SJCRH30 (cell line): ENCODE measurements around the gene ASIC2. TPM values are rescaled to one million over a fixed set of nuclear protein-coding genes. Genes with fewer than 3 reads are reported as not detected.

ENCODE experiments used
- DNase-seq, 2 experiments: peaks; one replicate each; pipeline ENCODE4 v3.0.0-alpha.2; 2015 to 2020
- H3K27ac ChIP-seq: fragments of 250-450 bp; sonication (Bioruptor Pico); 2 replicates; pipeline ENCODE4 v1.5.1; 2020; ENCODE audit warnings: mild to moderate bottlenecking, moderate library complexity
- H3K27me3 ChIP-seq: fragments of 250-450 bp; sonication (Bioruptor Pico); 2 replicates; pipeline ENCODE4 v1.5.1; 2020; ENCODE audit warnings: mild to moderate bottlenecking, moderate library complexity
- H3K36me3 ChIP-seq: fragments of 250-450 bp; sonication (Bioruptor Pico); 2 replicates; pipeline ENCODE4 v1.5.1; 2020; ENCODE audit warnings: mild to moderate bottlenecking, moderate library complexity
- H3K4me1 ChIP-seq: fragments of 250-450 bp; sonication (Bioruptor Pico); 2 replicates; pipeline ENCODE4 v1.5.1; 2020; ENCODE audit warnings: mild to moderate bottlenecking, moderate library complexity
- H3K4me3 ChIP-seq: fragments of 250-450 bp; sonication (Bioruptor Pico); 2 replicates; pipeline ENCODE4 v1.5.1; 2020; ENCODE audit warnings: mild to moderate bottlenecking, moderate library complexity
- H3K9me3 ChIP-seq: fragments of 250-450 bp; sonication (Bioruptor Pico); replicated peaks from 2 replicates; pipeline ENCODE4 v1.5.1; 2020; ENCODE audit warnings: mild to moderate bottlenecking, moderate library complexity
- total RNA-seq: library from RNA; depleted of rRNA; stranded (reverse); fragments of >200 nt; shearing (Covaris generic); gene quantifications from 2 replicates; pipeline ENCODE4 v1.2.3, GENCODE V29; 2014

Gene ASIC2
- total RNA-seq, 1 experiment from 2014 or later: not detected

DNA sequence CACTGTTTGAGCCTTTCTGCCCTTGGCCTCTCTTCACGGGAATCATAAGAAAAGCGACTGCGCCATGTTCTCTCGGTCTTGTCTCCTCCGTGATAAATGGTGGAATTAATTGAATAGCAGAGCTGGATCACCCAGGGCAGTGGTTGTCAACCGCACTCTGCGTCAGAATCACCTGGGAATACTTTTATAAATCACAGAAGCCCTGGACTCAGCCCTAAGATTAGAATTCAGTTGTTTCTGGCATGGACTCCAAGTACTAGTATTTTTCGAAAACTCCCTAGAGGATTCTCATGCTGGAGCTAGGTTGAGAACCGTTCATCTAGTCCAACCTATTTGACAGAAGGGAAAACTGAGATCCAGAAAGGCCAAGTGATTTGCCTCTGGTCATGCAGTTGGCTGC lies 237.3 kb downstream of the ASIC2 start:
- H3K9me3 ChIP-seq: no peaks in the 10 kb centered on the region
- no peaks in the 10 kb centered on the region for H3K4me1 ChIP-seq
- H3K27me3 ChIP-seq: peaks cover 16% of the 10 kb centered on the region; the same call in 1 of the 2 replicates
- no peak overlapping the region for H3K4me3 ChIP-seq
- H3K36me3 ChIP-seq: no peaks in the 10 kb centered on the region
- no peak for DNase-seq
- no peak overlapping the region for H3K27ac ChIP-seq

DNA sequence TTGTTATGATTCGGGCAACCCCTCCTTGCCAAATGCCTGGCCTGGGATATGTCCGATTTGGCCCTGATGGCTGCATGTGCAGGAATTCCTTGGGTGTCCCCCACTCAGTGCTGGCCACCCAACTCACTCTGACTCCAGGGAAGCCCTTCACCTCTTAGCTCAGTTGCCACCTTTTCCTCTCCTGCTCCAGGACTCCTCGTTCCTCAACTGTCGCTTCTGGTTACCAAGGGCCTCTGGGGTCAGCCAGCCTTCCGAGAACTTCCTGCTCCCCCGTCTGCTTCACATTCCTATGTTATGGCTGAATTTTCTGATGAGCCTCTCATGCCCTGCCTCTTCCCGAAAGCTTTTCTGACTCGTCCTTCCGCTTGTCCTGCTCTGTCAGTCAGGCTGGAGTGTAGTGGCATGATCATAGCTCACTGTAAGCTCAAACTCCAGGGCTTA lies 237.9 kb downstream of the ASIC2 start:
- H3K36me3 ChIP-seq: no peaks in the 10 kb centered on the region
- H3K27me3 ChIP-seq: peaks cover 16% of the 10 kb centered on the region; the same call in 1 of the 2 replicates
- H3K27ac ChIP-seq: no peak overlapping the region
- no peak overlapping the region for H3K4me3 ChIP-seq
- H3K4me1 ChIP-seq: no peaks in the 10 kb centered on the region
- H3K9me3 ChIP-seq: no peaks in the 10 kb centered on the region
- no peak for DNase-seq

DNA sequence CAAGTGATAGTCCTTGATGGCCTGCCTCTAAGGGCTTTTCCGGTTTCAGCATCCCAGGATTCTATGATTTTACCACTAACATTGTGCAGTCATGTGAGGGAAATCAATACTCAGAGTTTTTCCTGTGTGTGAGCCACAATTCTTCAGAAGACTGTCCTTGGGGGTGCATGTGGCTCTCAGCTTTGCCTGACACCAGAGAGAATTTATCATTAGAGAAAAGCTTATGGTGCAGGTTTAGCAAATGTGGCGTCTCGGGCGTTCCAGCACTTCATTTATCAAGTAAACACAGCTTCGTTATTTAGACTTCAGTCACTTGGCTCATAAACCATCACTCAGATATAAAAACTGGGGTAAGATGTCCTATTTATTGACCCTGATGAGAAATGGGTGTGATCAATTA lies 238.7 kb downstream of the ASIC2 start:
- no peak for DNase-seq
- Histone ChIP-seq H3K27ac (no peak overlapping the region), H3K9me3 (no peaks in the 10 kb centered on the region), H3K36me3 (no peaks in the 10 kb centered on the region), H3K4me1 (no peaks in the 10 kb centered on the region), H3K27me3 (peaks cover 16% of the 10 kb centered on the region; the same call in 1 of the 2 replicates), H3K4me3 (no peak overlapping the region)

DNA sequence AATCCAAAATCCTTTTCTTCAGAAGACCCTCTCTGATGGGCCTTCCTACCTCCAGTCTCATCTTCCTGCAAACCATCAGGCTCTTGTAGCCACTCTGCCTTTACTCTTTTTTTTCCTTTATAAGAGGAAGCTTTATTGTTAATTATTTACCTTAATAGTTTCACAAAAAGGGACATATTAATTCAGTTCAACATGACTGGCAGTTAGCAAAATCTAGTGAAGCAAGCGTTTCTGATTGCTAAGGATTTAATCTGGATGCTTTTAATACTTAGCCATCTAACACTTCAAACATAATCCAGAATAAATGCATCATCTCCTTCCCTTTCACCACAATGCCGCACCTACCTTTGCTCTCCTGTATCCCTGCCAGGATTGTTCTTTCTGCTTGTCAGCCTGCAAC lies 239.4 kb downstream of the ASIC2 start:
- no peak for DNase-seq
- no peak overlapping the region for H3K4me3 ChIP-seq
- H3K9me3 ChIP-seq: no peaks in the 10 kb centered on the region
- H3K36me3 ChIP-seq: no peaks in the 10 kb centered on the region
- H3K4me1 ChIP-seq: no peaks in the 10 kb centered on the region
- H3K27ac ChIP-seq: no peak overlapping the region
- H3K27me3 ChIP-seq: peaks cover 16% of the 10 kb centered on the region; the same call in 1 of the 2 replicates

DNA sequence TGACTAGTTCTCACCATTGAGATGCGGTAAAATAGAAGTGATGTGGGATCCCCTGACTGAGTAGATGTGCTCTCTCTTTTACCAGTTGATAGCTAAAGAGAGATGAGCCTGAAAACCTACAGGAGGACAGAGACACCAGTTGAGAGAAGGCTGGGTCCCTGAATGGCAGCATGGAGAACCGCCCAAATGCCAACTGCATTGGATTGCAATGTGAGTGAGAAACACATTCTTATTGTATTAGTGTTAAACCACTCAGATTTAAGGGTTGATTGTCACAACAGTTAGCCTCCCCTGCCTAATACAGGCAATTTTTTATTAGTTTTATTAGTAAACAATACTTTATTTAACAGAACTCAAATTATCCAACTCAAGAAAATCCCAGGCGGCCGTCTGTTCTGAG lies 240.2 kb downstream of the ASIC2 start:
- Histone ChIP-seq H3K4me3 (no peak overlapping the region), H3K4me1 (no peaks in the 10 kb centered on the region), H3K9me3 (no peaks in the 10 kb centered on the region), H3K27me3 (peaks cover 16% of the 10 kb centered on the region; the same call in 1 of the 2 replicates), H3K36me3 (no peaks in the 10 kb centered on the region), H3K27ac (no peak overlapping the region)
- DNase-seq: no peak

DNA sequence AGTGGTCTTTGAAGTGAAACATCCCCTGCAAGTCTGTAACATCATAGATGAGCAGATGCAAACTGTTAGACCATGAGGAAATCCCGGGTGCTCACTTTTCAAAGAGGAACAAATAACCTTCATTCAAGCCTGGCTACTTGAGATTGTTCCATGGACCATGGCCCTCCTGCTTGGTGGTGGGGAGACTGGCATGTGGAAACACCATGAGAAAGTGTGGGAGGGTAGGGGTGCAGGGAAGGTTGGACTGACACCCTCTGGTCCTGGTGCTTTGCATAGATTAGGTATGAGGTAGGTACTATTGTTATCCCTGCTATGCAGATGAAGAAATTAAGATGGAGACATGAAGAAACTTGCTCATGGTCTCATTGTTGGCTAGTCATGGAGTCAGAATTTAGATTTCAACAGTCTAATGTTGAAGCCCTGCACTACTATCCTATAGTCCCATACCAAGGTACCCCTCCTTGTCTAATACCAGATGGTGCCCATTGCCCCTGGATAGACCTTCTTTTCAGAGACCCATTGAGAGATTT lies 242.4 kb downstream of the ASIC2 start:
- Histone ChIP-seq H3K9me3 (no peaks in the 10 kb centered on the region), H3K4me1 (no peaks in the 10 kb centered on the region), H3K27me3 (peaks cover 15% of the 10 kb centered on the region; the same call in 1 of the 2 replicates), H3K4me3 (no peak overlapping the region), H3K36me3 (no peaks in the 10 kb centered on the region), H3K27ac (no peak overlapping the region)
- DNase-seq: no peak

DNA sequence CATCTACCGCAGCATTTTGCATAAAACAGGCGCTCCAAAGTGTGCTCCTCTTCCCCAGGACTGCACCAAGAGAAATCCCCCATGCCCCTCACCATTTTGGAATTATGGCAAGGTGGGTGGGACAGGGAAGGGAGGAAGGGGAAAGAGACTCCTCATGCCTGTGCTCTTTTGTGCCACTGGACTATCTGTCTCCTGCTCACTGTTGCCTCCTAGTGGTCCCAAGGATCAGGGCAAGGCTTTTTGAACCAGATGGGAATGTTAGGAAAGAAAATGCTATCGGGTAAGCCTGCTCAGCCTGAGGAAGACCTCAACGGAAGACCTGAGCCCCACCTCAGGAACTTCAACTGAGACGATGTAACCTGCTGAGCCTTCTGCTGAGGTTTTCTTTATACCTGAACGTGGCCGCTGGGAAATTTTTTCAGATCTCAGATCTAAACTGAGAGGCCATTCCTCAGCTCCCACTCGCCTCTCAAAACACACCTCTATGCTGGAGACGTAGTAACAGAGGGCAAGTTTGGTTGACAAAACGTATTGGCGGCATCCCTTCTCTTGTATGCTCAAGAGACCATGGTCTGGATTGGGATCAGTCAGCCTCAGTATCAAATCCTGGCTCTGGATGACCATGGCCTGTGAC lies 243.2 kb downstream of the ASIC2 start:
- Histone ChIP-seq H3K27ac (no peak overlapping the region), H3K36me3 (no peaks in the 10 kb centered on the region)
- DNase-seq: peak; percentile 46 to 79

DNA sequence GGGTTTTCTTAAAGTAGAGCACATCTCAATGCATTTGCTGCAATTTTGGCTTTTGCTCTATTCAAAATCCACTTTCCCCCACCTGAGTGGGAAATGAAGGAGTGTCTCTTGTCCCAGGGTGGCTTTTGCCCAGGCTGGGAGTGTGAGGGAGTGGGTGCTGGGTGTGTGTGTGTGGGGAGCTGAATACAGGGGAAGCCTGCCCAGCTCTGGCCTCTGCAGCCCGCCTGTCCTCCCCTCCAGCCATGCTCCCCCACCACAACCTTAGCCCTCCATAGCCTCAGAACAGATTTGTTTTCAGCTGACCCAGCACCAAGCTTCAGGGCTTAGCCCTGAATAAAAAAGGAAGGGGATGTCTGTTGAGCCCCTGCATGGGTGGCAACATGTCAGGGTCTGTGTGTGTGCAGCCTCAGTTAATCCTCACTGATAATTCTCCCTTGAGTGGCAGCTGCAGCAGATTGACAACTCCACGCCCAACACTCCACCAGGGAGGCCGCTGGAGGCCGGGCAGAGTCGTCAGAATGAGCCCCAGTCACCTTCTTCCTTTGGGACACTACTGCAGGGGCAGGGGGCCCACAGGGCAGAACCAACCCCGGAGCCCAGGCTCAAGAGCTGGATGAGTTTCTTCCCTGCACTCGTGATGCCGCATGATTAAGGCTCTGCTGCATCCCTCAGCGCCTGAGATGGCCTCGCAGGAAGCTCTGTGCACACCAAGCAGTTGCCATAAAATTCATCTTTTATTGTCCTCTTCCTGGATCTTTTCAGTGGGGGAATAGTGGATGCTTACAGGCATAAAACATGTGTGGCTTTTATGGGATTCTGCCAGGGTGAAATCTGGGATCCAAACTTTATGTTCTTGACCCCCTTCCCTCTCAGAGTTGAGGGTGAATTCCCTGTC lies 246.5 kb downstream of the ASIC2 start:
- Histone ChIP-seq H3K9me3 (no peaks in the 10 kb centered on the region), H3K36me3 (no peaks in the 10 kb centered on the region), H3K4me1 (no peaks in the 10 kb centered on the region), H3K27ac (no peak overlapping the region), H3K27me3 (peaks cover 2% of the 10 kb centered on the region; the same call in 1 of the 2 replicates), H3K4me3 (no peak overlapping the region)
- no peak for DNase-seq

More for the DNA sequence above, 243.2 kb downstream of the ASIC2 start:
- H3K4me1 ChIP-seq: no peaks in the 10 kb centered on the region
- H3K27me3 ChIP-seq: peaks cover 10% of the 10 kb centered on the region; the same call in 1 of the 2 replicates
- no peaks in the 10 kb centered on the region for H3K9me3 ChIP-seq
- no peak overlapping the region for H3K4me3 ChIP-seq

DNA sequence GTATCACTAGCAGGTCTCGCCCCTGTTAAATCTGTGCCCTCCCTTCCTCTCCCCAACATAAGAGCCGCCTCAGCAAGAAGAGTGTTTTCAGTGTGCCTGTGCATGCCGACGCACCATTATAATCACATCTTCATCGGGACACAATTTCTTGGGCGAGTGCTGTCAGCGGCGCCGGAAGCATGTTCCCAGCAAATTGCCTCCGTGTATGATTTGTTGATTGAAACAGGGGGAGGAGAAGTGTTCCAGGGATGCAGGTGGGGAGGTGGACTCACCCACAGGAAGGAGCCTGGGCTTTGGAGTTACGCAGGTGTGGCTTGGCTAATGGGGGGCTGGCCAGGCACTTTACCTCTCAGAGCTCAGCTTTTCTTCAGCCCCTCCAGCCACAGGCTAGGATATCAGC lies 247.9 kb downstream of the ASIC2 start:
- H3K4me3 ChIP-seq: no peak overlapping the region
- no peaks in the 10 kb centered on the region for H3K9me3 ChIP-seq
- H3K27me3 ChIP-seq: no peaks in the 10 kb centered on the region; the same call in 1 of the 2 replicates
- DNase-seq: no peak
- no peaks in the 10 kb centered on the region for H3K36me3 ChIP-seq
- no peak overlapping the region for H3K27ac ChIP-seq
- H3K4me1 ChIP-seq: no peaks in the 10 kb centered on the region

DNA sequence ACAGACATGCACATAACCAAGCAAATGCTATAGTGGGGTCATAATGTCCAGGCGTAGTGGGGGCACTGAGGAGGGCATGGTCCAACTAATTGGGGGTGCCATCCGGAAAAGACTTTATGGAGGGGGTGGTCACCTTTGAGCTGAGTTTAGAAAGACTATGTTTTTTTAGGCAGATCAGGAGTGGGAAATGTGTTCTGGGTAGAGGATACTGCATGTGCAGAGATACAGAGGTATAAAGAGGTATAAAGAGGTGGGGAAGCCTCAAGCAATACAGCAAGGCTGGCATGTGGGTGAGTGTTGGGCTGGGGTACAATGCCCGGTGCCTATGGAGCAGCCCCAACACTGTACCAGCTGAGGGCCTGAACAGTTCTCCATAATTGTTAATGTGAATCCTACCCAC lies 248.3 kb downstream of the ASIC2 start:
- Histone ChIP-seq H3K4me3 (no peak overlapping the region), H3K9me3 (no peaks in the 10 kb centered on the region), H3K4me1 (no peaks in the 10 kb centered on the region), H3K27ac (no peak overlapping the region), H3K36me3 (no peaks in the 10 kb centered on the region), H3K27me3 (no peaks in the 10 kb centered on the region; the same call in 1 of the 2 replicates)
- DNase-seq: no peak

DNA sequence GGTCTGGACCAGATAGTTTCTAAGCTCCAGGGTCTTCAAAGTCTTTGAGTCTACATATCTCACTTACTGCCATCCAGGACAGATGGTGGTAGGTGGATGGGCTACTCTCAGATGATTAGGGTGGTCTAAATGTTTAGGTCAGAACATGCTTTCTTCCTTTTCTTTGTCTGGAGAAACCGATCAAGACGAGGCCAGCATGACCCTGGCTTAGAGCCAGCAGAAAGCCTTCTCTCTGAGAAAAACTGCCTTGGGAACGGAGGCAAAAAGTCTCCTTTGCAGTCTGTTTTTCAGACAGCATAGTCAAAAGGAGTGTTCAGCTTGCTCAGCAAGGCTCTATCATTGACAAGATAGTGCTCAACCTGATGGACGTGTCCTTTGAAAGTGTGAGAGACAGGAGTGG lies 252.6 kb downstream of the ASIC2 start:
- Histone ChIP-seq H3K9me3 (no peaks in the 10 kb centered on the region), H3K36me3 (no peaks in the 10 kb centered on the region), H3K4me1 (no peaks in the 10 kb centered on the region), H3K27me3 (no peaks in the 10 kb centered on the region), H3K27ac (no peak overlapping the region), H3K4me3 (no peak overlapping the region)
- DNase-seq: no peak

DNA sequence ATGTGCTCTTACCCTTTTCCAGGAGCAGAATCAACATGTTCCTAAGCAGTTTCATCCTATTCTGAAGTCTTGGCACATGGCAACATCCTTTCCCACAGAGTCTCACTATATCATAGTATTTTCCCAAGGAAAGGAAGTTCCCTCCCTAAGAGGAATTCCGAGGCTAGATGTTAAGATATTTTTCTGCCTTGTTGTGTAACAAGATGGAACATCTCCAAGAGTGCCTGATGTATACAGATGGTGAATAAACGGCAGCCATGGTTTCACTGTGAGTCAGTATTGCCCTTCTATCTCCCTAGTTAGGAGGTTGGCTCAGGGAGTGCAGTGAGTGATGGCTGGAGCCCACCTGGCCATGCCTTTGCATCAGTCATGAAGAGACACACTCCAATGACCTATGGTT lies 253.2 kb downstream of the ASIC2 start:
- no peaks in the 10 kb centered on the region for H3K27me3 ChIP-seq
- no peak overlapping the region for H3K27ac ChIP-seq
- H3K36me3 ChIP-seq: no peaks in the 10 kb centered on the region
- H3K9me3 ChIP-seq: no peaks in the 10 kb centered on the region
- no peaks in the 10 kb centered on the region for H3K4me1 ChIP-seq
- no peak overlapping the region for H3K4me3 ChIP-seq
- no peak for DNase-seq

DNA sequence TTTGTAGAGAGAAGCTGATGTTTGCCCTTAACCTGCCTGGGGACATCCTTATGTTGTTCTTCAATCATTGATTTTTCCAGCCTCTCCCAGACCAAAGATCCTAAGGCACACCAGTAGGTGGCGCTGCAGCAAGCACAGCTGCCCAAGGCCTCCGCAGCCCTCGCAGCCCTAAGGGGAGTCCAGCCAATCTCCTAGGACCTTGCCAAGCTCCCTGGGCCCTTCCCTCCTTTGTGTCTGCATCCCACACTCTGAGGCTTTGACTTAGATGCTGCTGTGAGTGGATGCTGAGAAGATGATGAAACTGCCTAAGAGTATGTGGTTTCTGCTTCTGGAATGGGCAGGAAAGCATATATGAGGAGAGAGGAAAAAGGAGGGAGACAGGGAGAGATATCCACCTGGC lies 254.4 kb downstream of the ASIC2 start:
- DNase-seq: peak; percentile 40 to 67
- Histone ChIP-seq H3K27ac (no peak overlapping the region), H3K4me3 (no peak overlapping the region), H3K9me3 (no peaks in the 10 kb centered on the region), H3K27me3 (no peaks in the 10 kb centered on the region), H3K36me3 (no peaks in the 10 kb centered on the region), H3K4me1 (no peaks in the 10 kb centered on the region)

DNA sequence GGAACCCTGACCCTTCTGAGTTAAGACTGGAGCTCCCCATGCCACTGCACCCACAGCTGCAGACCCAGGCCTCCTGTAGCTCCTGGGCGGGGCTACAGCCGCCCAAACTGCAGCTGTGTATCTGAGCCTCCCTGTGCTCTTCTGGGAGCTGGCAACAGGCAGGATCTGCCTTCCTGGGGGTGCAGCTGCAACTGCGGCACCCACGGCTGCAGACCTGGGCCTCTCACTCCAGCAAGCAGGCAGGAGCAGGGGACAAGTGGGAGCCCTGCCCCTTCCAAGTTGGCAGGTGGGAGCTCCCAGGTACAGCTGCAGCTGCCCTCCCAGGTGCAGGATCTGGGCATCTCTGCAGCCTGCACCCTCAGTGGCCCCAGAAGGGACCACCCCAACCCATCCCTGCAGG lies 259.9 kb downstream of the ASIC2 start:
- H3K9me3 ChIP-seq: no peaks in the 10 kb centered on the region
- peaks cover 3% of the 10 kb centered on the region; the same call in 1 of the 2 replicates for H3K27me3 ChIP-seq
- no peak for DNase-seq
- no peaks in the 10 kb centered on the region for H3K4me1 ChIP-seq
- no peak overlapping the region for H3K4me3 ChIP-seq
- H3K36me3 ChIP-seq: no peaks in the 10 kb centered on the region
- no peak overlapping the region for H3K27ac ChIP-seq

DNA sequence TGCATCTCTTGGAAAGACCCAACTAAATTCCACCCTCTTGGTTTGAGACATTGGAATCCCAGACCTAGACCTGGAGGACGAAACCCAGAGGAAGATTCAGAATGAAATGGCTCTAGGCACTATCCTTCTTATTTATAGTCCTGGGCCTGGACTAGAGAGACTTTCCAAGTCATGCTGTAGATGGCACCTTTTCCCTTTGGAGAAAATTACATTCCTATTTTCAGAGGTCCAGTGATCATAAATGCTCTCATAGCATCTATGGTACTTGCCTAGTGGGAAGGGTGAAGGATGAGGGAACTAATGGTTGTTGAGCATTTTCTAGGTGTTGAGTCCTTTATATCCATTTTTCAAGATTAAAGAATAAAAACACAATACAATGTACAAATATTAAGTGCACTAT lies 264.3 kb downstream of the ASIC2 start:
- Histone ChIP-seq H3K27ac (no peak overlapping the region), H3K36me3 (no peaks in the 10 kb centered on the region), H3K4me3 (no peak overlapping the region), H3K27me3 (peaks cover 3% of the 10 kb centered on the region; the same call in 1 of the 2 replicates), H3K9me3 (no peaks in the 10 kb centered on the region), H3K4me1 (no peaks in the 10 kb centered on the region)
- DNase-seq: no peak
